GM23338 (cell line): ENCODE measurements around the gene ZC3H14. TPM values are rescaled to one million over a fixed set of nuclear protein-coding genes. Genes with fewer than 3 reads are reported as not detected.

Experiments used
- ATAC-seq: fragments of 200-7000 bp; cut with Tn5 transposase; 3 replicates; pipeline ENCODE4 v1.9.1; 2020
- DNase-seq: peaks from one replicate; pipeline ENCODE4 v3.0.0-alpha.2; 2015; ENCODE audit warnings: low spot score
- H2AFZ ChIP-seq: fragments of 200-600 bp; sonication (generic); 2 replicates; pipeline ENCODE4 v1.8.0; 2016; ENCODE audit warnings: antibody characterized with exemption, mild to moderate bottlenecking, moderate library complexity
- H3F3A ChIP-seq: fragments of 200-600 bp; sonication (generic); replicated peaks from 2 replicates; pipeline ENCODE4 v1.8.0; 2017; ENCODE audit warnings: antibody characterized with exemption, mixed run types, low read depth
- H3K27ac ChIP-seq: fragments of 200-600 bp; sonication (generic); 2 replicates; pipeline ENCODE4 v1.6.1; 2016; ENCODE audit warnings: low read depth
- H3K27me3 ChIP-seq: fragments of 200-600 bp; sonication (generic); 2 replicates; pipeline ENCODE4 v1.8.0; 2016; ENCODE audit warnings: mild to moderate bottlenecking, mixed run types, moderate library complexity; ENCODE audit not compliant: insufficient read depth
- H3K36me3 ChIP-seq: fragments of 200-600 bp; sonication (generic); 2 replicates; pipeline ENCODE4 v1.8.0; 2016; ENCODE audit warnings: mild to moderate bottlenecking; ENCODE audit not compliant: insufficient read depth
- H3K4me1 ChIP-seq: fragments of 200-600 bp; sonication (generic); 2 replicates; pipeline ENCODE4 v1.8.0; 2016; ENCODE audit warnings: mild to moderate bottlenecking, moderate library complexity; ENCODE audit not compliant: insufficient read depth
- H3K4me2 ChIP-seq: fragments of 200-600 bp; sonication (generic); 2 replicates; pipeline ENCODE4 v1.7.1; 2017; ENCODE audit warnings: mixed run types
- H3K4me3 ChIP-seq: fragments of 200-600 bp; sonication (generic); 2 replicates; pipeline ENCODE4 v1.6.1; 2016; ENCODE audit warnings: mixed run types
- H3K79me2 ChIP-seq: fragments of 200-600 bp; sonication (generic); replicated peaks from 2 replicates; pipeline ENCODE4 v1.8.0; 2017; ENCODE audit warnings: mild to moderate bottlenecking; ENCODE audit not compliant: insufficient read depth
- H3K9me2 ChIP-seq: fragments of 200-600 bp; sonication (generic); 2 replicates; pipeline ENCODE4 v1.8.0; 2017; ENCODE audit not compliant: insufficient read depth
- H4K20me1 ChIP-seq: fragments of 200-600 bp; sonication (generic); replicated peaks from 2 replicates; pipeline ENCODE4 v1.8.0; 2017; ENCODE audit warnings: mild to moderate bottlenecking; ENCODE audit not compliant: insufficient read depth
- H3K27ac Mint-ChIP-seq: 2 replicates; pipeline ENCODE4 v1.8.0; 2020; ENCODE audit warnings: inconsistent platforms, mild to moderate bottlenecking, moderate library complexity, mixed read lengths
- H3K27me3 Mint-ChIP-seq: 3 replicates; pipeline ENCODE4 v1.8.0; 2022; ENCODE audit warnings: low read depth, mild to moderate bottlenecking, moderate library complexity, mixed read lengths, inconsistent platforms; ENCODE audit not compliant: insufficient read depth, poor library complexity
- H3K36me3 Mint-ChIP-seq: 3 replicates; pipeline ENCODE4 v1.8.0; 2021; ENCODE audit warnings: low read depth, mild to moderate bottlenecking, inconsistent platforms, moderate library complexity, mixed read lengths
- H3K4me1 Mint-ChIP-seq: 3 replicates; pipeline ENCODE4 v1.8.0; 2020; ENCODE audit warnings: mild to moderate bottlenecking, inconsistent platforms, mixed read lengths
- H3K4me3 Mint-ChIP-seq: 3 replicates; pipeline ENCODE4 v1.8.0; 2021; ENCODE audit warnings: moderate library complexity, mild to moderate bottlenecking, inconsistent platforms, mixed read lengths
- H3K9me3 Mint-ChIP-seq: 3 replicates; pipeline ENCODE4 v1.8.0; 2020; ENCODE audit warnings: moderate library complexity, mild to moderate bottlenecking, inconsistent platforms, mixed read lengths
- CREB1 ChIP-seq: fragments of 250-450 bp; sonication (Bioruptor Pico); IDR thresholded peaks from 2 replicates; pipeline ENCODE4 v1.5.0; 2020; ENCODE audit warnings: low read depth, mild to moderate bottlenecking, moderate library complexity
- CTCF ChIP-seq, 2 experiments: fragments of 200-600 bp in 1 of 2; sonication (generic) in 1 of 2; conservative IDR thresholded peaks; 2 replicates each; pipeline versions ENCODE4 v1.5.1 to v1.6.1; 2016 to 2017; ENCODE audit warnings: antibody characterized with exemption in 2 of 2, low read depth in 2 of 2, mild to moderate bottlenecking in 2 of 2, moderate library complexity in 1 of 2
- EZH2 ChIP-seq: fragments of 200-600 bp; sonication (generic); IDR thresholded peaks from one replicate; pipeline ENCODE4 v1.8.0; 2017; ENCODE audit warnings: antibody characterized with exemption, mild to moderate bottlenecking, low read depth; ENCODE audit not compliant: unreplicated experiment
- EZH2phosphoT487 ChIP-seq: fragments of 200-600 bp; sonication (generic); IDR thresholded peaks from one replicate; pipeline ENCODE4 v1.8.1; 2018; ENCODE audit warnings: antibody characterized with exemption; ENCODE audit not compliant: unreplicated experiment
- JUNB ChIP-seq: IDR thresholded peaks from one replicate; pipeline ENCODE4 v1.6.1; 2016; ENCODE audit warnings: antibody characterized with exemption; ENCODE audit not compliant: unreplicated experiment
- NANOG ChIP-seq: IDR thresholded peaks from 2 replicates; pipeline ENCODE4 v1.6.1; 2016; ENCODE audit warnings: antibody characterized with exemption, borderline replicate concordance
- POLR2AphosphoS5 ChIP-seq: IDR thresholded peaks from 2 replicates; pipeline ENCODE4 v1.6.1; 2016; ENCODE audit warnings: antibody characterized with exemption, low read depth
- STAT1 ChIP-seq: IDR thresholded peaks from one replicate; pipeline ENCODE4 v1.6.1; 2016; ENCODE audit warnings: antibody characterized with exemption; ENCODE audit not compliant: unreplicated experiment
- ZNF114 ChIP-seq: fragments of 250-450 bp; sonication (Bioruptor Pico); IDR thresholded peaks from 2 replicates; pipeline ENCODE4 v1.5.0; 2020; ENCODE audit warnings: mild to moderate bottlenecking, moderate library complexity
- ZNF331 ChIP-seq: fragments of 250-450 bp; sonication (Bioruptor Pico); IDR thresholded peaks from 2 replicates; pipeline ENCODE4 v1.5.0; 2020; ENCODE audit warnings: low read depth, mild to moderate bottlenecking, moderate library complexity
- polyA plus RNA-seq: library from polyadenylated mRNA; unstranded; fragments of >200 nt; fragmentation: Nextera tagmentation; extraction: Ambion mirVana; gene quantifications from 2 replicates; pipeline ENCODE4 v1.2.1, GENCODE V29; 2016
- total RNA-seq: library from RNA; depleted of rRNA; stranded (reverse); fragments of >200 nt; shearing (Covaris generic); gene quantifications from 2 replicates; pipeline ENCODE4 v1.2.3, GENCODE V29; 2014
- TF ChIP-seq, protein P1 (sequence below): fragments of 250-450 bp; sonication (Bioruptor Pico); IDR thresholded peaks from 2 replicates; pipeline ENCODE4 v1.5.0; 2020; ENCODE audit warnings: mild to moderate bottlenecking, moderate library complexity
- TF ChIP-seq, protein P2 (sequence below): IDR thresholded peaks from one replicate; pipeline ENCODE4 v1.6.1; 2018; ENCODE audit warnings: antibody characterized with exemption; ENCODE audit not compliant: unreplicated experiment
- TF ChIP-seq, protein P3 (sequence below): IDR thresholded peaks from 2 replicates; pipeline ENCODE4 v1.6.1; 2016; ENCODE audit warnings: antibody characterized with exemption

The ZC3H14 gene
- total and polyA plus RNA-seq, 2 experiments from 2014 or later = 63.2 to 87.9 TPM

- Histone ChIP-seq H2AFZ (no peak overlapping the region), H3K79me2 (peaks cover 37% of the 10 kb centered on the region), H3K36me3 (peaks cover 28% of the 10 kb centered on the region), H3F3A (no peaks in the 10 kb centered on the region), H3K27ac (no peak overlapping the region), H4K20me1 (peaks cover 13% of the 10 kb centered on the region; the same call in 1 of the 2 replicates), H3K9me2 (no peaks in the 10 kb centered on the region), H3K4me1 (peaks cover 13% of the 10 kb centered on the region), H3K27me3 (no peaks in the 10 kb centered on the region), H3K4me2 (no peak overlapping the region), H3K4me3 (no peak overlapping the region)
- H3K27me3 Mint-ChIP-seq = peaks cover 11% of the 10 kb centered on the region
- H3K36me3 Mint-ChIP-seq = peaks cover 46% of the 10 kb centered on the region
- H3K27ac Mint-ChIP-seq = no peak overlapping the region
- no peak overlapping the region for H3K4me3 Mint-ChIP-seq
- ATAC-seq (no peak), DNase-seq (no peak)
- H3K4me1 Mint-ChIP-seq = peaks cover 19% of the 10 kb centered on the region
- H3K9me3 Mint-ChIP-seq = no peaks in the 10 kb centered on the region; the same call in 2 of the 3 replicates
- TF ChIP-seq, protein P1, sequence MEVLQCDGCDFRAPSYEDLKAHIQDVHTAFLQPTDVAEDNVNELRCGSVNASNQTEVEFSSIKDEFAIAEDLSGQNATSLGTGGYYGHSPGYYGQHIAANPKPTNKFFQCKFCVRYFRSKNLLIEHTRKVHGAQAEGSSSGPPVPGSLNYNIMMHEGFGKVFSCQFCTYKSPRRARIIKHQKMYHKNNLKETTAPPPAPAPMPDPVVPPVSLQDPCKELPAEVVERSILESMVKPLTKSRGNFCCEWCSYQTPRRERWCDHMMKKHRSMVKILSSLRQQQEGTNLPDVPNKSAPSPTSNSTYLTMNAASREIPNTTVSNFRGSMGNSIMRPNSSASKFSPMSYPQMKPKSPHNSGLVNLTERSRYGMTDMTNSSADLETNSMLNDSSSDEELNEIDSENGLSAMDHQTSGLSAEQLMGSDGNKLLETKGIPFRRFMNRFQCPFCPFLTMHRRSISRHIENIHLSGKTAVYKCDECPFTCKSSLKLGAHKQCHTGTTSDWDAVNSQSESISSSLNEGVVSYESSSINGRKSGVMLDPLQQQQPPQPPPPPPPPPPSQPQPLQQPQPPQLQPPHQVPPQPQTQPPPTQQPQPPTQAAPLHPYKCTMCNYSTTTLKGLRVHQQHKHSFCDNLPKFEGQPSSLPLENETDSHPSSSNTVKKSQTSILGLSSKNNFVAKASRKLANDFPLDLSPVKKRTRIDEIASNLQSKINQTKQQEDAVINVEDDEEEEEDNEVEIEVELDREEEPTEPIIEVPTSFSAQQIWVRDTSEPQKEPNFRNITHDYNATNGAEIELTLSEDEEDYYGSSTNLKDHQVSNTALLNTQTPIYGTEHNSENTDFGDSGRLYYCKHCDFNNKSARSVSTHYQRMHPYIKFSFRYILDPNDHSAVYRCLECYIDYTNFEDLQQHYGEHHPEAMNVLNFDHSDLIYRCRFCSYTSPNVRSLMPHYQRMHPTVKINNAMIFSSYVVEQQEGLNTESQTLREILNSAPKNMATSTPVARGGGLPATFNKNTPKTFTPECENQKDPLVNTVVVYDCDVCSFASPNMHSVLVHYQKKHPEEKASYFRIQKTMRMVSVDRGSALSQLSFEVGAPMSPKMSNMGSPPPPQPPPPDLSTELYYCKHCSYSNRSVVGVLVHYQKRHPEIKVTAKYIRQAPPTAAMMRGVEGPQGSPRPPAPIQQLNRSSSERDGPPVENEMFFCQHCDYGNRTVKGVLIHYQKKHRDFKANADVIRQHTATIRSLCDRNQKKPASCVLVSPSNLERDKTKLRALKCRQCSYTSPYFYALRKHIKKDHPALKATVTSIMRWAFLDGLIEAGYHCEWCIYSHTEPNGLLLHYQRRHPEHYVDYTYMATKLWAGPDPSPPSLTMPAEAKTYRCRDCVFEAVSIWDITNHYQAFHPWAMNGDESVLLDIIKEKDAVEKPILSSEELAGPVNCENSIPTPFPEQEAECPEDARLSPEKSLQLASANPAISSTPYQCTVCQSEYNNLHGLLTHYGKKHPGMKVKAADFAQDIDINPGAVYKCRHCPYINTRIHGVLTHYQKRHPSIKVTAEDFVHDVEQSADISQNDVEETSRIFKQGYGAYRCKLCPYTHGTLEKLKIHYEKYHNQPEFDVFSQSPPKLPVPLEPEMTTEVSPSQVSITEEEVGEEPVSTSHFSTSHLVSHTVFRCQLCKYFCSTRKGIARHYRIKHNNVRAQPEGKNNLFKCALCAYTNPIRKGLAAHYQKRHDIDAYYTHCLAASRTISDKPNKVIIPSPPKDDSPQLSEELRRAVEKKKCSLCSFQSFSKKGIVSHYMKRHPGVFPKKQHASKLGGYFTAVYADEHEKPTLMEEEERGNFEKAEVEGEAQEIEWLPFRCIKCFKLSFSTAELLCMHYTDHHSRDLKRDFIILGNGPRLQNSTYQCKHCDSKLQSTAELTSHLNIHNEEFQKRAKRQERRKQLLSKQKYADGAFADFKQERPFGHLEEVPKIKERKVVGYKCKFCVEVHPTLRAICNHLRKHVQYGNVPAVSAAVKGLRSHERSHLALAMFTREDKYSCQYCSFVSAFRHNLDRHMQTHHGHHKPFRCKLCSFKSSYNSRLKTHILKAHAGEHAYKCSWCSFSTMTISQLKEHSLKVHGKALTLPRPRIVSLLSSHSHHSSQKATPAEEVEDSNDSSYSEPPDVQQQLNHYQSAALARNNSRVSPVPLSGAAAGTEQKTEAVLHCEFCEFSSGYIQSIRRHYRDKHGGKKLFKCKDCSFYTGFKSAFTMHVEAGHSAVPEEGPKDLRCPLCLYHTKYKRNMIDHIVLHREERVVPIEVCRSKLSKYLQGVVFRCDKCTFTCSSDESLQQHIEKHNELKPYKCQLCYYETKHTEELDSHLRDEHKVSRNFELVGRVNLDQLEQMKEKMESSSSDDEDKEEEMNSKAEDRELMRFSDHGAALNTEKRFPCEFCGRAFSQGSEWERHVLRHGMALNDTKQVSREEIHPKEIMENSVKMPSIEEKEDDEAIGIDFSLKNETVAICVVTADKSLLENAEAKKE (CRISPR knock-in tag) = no peak
- TF ChIP-seq CTCF (conservative IDR thresholded peaks at IDR 0.05; ENCODE audit: low read depth in 2 of 2) (no peak), CREB1 (CRISPR knock-in tag) (no peak), STAT1 (no peak), EZH2 (no peak), ZNF331 (CRISPR knock-in tag) (no peak), ZNF114 (CRISPR knock-in tag) (no peak), JUNB (no peak), NANOG (no peak), POLR2AphosphoS5 (no peak), EZH2phosphoT487 (no peak)
- TF ChIP-seq, protein P2, sequence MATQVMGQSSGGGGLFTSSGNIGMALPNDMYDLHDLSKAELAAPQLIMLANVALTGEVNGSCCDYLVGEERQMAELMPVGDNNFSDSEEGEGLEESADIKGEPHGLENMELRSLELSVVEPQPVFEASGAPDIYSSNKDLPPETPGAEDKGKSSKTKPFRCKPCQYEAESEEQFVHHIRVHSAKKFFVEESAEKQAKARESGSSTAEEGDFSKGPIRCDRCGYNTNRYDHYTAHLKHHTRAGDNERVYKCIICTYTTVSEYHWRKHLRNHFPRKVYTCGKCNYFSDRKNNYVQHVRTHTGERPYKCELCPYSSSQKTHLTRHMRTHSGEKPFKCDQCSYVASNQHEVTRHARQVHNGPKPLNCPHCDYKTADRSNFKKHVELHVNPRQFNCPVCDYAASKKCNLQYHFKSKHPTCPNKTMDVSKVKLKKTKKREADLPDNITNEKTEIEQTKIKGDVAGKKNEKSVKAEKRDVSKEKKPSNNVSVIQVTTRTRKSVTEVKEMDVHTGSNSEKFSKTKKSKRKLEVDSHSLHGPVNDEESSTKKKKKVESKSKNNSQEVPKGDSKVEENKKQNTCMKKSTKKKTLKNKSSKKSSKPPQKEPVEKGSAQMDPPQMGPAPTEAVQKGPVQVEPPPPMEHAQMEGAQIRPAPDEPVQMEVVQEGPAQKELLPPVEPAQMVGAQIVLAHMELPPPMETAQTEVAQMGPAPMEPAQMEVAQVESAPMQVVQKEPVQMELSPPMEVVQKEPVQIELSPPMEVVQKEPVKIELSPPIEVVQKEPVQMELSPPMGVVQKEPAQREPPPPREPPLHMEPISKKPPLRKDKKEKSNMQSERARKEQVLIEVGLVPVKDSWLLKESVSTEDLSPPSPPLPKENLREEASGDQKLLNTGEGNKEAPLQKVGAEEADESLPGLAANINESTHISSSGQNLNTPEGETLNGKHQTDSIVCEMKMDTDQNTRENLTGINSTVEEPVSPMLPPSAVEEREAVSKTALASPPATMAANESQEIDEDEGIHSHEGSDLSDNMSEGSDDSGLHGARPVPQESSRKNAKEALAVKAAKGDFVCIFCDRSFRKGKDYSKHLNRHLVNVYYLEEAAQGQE = no peak
- TF ChIP-seq, protein P3, sequence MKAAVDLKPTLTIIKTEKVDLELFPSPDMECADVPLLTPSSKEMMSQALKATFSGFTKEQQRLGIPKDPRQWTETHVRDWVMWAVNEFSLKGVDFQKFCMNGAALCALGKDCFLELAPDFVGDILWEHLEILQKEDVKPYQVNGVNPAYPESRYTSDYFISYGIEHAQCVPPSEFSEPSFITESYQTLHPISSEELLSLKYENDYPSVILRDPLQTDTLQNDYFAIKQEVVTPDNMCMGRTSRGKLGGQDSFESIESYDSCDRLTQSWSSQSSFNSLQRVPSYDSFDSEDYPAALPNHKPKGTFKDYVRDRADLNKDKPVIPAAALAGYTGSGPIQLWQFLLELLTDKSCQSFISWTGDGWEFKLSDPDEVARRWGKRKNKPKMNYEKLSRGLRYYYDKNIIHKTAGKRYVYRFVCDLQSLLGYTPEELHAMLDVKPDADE = no peak
Measured at GRCh38 chr14:88565427-88565826, 2.6 kb downstream of the ZC3H14 start.
